HG03565 (cell line): Measurements from ENCODE around the gene EDNRA.

ENCODE experiments used
- ATAC-seq: cut with Tn5 transposase; IDR thresholded peaks from one replicate; pipeline ENCODE4 v1.9.1; 2021; ENCODE audit warnings: mild to moderate bottlenecking, moderate library complexity; ENCODE audit not compliant: unreplicated experiment

The EDNRA gene

GRCh38 chr4:147496500-147496899 is 15.6 kb downstream of the EDNRA start:
- no peak for ATAC-seq

- ATAC-seq, result no peak
These were observed 17.2 kb downstream of the EDNRA start for GRCh38 chr4:147498031-147498660.

- ATAC-seq, result no peak
These were observed 27.4 kb downstream of the EDNRA start for GRCh38 chr4:147508346-147508745.

GRCh38 chr4:147509386-147509785 is 28.5 kb downstream of the EDNRA start:
- no peak for ATAC-seq

- ATAC-seq, result no peak
These were observed 30.2 kb downstream of the EDNRA start for GRCh38 chr4:147510962-147511668.

- ATAC-seq, result no peak
These were observed 32.2 kb downstream of the EDNRA start for GRCh38 chr4:147513091-147513490.

GRCh38 chr4:147513952-147514351 is 33.1 kb downstream of the EDNRA start:
- no peak for ATAC-seq

GRCh38 chr4:147515220-147515936 is 34.5 kb downstream of the EDNRA start:
- no peak for ATAC-seq

- no peak for ATAC-seq
These were observed 35.2 kb downstream of the EDNRA start for GRCh38 chr4:147516133-147516532.

- ATAC-seq, result no peak
These were observed 37.2 kb downstream of the EDNRA start for GRCh38 chr4:147518086-147518485.

- peak; percentile 98 for ATAC-seq
These were observed 38.2 kb downstream of the EDNRA start for GRCh38 chr4:147518846-147519767.

GRCh38 chr4:147524601-147525000 is 43.7 kb downstream of the EDNRA start:
- ATAC-seq, result no peak

- no peak for ATAC-seq
These were observed 44.8 kb downstream of the EDNRA start for GRCh38 chr4:147525494-147526271.

- ATAC-seq, result peak; percentile 51
These were observed 45.4 kb downstream of the EDNRA start for GRCh38 chr4:147526272-147526654.

GRCh38 chr4:147528054-147528453 is 47.2 kb downstream of the EDNRA start:
- no peak for ATAC-seq

GRCh38 chr4:147530134-147530533 is 49.2 kb downstream of the EDNRA start:
- no peak for ATAC-seq

- ATAC-seq, result no peak
These were observed 49.8 kb downstream of the EDNRA start for GRCh38 chr4:147530723-147531122.

- ATAC-seq, result no peak
These were observed 52.0 kb downstream of the EDNRA start for GRCh38 chr4:147532896-147533295.

- ATAC-seq, result no peak
These were observed 52.4 kb downstream of the EDNRA start for GRCh38 chr4:147533331-147533730.

GRCh38 chr4:147535124-147535523 is 54.2 kb downstream of the EDNRA start:
- ATAC-seq, result no peak
